Germinal center (tissue), 1 donor: ENCODE results near the gene IP6K1.

Experiments
- DNase-seq: peaks from one replicate; pipeline ENCODE4 v3.0.0; 2012; ENCODE audit warnings: mixed read lengths, low spot score

Gene IP6K1

DNA sequence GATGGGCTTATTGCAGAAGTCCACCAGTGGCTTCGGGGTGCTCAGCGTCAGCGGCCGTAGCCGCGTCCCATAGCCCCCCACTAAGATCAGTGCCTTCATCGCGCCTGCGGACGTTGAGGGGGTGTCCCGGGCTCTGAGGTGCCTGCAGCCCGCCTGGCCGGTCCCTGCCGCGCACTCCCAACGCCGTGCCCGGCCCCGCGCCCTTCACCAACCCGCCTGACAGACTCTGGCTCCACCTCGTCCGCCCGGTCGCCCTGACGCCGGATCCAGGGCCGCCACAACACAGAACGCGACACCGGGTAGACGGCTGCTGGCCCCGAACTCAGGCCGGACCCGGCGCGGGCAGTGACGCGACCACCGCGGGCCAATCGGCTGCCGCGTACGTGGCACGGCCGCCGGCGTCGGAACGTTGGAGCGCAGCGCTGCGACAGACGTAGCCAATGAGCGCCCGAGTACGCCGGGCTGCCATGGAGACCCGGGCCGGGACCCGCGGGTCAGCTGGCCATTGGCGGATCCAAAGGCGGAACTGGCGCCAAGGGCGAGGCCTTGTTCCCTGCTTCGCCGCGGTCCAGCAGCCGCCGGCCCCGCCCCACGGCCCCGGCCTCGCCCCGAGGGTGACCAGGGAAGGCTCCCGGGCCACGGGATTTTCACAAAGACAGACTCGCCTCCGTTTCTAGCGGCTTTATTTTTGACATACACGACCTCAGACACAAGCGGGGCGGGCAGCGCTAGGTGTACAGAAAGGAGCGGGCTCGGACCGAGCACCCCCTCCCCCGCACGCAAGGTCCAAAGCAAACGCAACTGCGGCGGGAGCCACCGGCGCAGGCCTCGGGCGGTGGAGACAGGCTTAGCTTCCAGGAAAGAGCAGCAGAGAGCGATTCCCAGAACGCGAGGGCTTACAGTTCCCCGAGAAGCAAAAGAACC lies 62.5 kb downstream of the IP6K1 start, which contains the start of gene GMPPB:
Gene GMPPB, minus strand, starts transcription at position 324 of the 924 bp plus-strand sequence. Its CDS starts 225 bp downstream, at position 99.
- DNase-seq = peak; percentile 98

DNA sequence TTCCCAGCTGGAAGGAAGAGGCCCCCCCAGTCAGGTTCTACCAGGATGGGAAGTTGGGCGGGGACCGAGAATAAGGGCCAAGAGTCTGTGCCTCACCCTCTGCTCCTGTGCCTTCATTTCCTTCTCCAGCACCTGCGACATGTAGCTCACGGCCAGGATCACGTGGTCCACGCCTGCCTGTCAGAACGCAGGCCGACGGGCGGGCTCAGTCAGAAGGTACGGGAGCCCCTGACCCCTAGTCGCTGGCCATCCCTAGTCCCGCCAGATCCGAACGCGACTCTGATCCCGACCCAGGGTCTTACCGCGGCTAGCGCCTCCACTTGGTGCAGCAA lies 63.1 kb downstream of the IP6K1 start:
- peak; percentile 65 for DNase-seq

DNA sequence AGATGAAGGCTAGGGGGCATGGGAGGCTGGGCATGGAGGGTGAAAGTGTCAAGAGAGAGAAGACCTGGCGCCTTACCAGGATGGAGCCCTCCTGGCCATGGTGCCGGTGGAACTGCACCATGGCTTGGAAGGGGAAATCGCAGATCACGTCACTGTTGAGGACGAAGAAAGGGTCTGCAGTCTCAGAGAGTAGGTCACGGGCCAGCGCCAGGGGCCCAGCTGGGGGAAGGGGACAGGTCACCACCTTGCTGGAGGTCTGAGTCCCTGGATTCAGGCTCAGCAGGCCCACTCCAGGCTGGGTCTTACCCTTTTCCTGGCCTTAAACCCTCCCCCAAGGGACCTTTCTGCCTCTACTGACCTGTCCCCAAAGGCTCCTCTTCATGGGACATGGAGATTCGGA lies 63.4 kb downstream of the IP6K1 start:
- DNase-seq = no peak

DNA sequence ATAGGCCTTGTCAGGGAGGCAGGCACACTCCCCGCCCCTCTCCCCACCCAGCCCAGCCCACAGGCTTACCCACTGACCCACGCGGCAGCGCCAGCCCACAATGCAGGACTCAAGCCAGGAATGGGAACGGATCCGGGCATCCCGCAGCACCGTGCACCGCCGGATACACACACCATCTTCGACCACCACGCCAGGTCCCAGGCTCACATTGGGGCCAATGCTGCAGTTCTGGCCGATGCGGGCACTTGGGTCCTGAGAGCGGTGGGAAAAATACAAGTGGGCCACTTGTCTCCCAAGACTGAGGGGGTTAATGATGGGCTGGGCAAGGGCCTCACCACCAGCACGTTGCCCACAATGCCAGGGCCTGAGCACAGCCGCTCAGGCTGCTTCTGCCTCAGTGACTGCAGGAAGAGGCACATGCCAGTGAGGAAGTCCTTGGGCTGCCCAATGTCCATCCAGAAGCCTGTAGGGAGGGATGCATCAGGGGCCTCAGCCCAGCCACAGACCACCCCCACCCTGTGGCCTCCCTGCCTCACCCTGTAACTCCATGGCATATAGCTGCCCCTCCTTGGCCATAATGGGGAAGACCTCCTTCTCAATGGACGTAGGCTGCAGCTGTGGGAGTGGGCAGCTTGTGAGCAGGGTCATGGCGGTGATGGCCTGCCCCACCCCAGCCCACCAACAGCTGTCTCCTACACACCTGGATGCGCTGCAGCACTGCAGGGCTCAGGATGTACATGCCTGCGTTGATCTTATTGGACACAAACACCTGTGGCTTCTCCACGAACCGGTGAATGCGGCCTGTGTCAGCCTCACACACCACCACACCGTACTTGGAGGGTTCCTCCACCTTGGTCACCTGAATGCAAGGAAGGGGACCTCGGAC lies 64.2 kb downstream of the IP6K1 start:
- no peak for DNase-seq

DNA sequence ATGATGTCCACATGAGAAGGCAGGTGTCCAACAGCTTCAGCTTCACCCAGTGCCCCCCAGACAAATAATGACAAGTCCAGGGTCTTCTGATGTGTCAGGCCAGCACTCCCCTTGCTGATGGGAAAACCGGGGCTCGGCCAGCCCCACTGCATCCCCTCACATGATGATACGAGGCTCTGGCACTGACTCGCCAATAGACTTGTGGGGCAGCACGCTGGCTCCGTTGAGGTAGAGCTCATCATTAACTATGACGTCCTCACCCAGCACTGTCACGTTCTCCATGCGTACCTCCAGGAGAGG lies 64.8 kb downstream of the IP6K1 start:
- no peak for DNase-seq

DNA sequence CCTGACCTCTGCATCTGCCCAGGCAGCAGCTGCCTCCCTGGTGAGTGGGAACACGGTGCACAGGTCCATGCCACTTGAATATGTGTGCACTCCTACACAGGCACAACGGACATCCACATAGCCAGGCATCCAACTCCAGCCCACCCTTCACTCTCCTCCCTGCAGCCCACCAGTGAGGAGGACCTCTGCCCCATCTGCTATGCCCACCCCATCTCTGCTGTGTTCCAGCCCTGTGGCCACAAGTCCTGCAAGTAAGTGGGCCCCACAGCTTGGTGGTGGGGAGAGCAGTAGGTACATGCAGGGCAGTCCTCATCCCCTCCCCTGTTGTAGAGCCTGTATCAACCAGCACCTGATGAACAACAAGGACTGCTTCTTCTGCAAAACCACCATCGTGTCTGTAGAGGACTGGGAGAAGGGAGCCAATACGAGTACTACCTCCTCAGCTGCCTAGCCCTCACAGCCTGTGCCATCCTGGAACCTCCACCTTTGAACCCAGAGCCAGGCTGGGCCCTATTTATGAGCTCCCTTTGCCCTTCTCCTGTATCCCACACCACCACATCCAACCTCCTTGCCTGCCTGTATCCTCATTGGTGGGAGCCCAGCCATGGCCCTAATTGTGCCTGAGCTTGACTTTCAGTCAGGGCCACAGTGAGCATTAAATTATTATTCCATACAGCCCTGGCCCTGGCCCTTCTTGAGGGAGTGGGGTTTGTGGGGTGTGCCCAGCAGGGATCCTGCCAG lies 65.3 kb downstream of the IP6K1 start:
- no peak for DNase-seq

DNA sequence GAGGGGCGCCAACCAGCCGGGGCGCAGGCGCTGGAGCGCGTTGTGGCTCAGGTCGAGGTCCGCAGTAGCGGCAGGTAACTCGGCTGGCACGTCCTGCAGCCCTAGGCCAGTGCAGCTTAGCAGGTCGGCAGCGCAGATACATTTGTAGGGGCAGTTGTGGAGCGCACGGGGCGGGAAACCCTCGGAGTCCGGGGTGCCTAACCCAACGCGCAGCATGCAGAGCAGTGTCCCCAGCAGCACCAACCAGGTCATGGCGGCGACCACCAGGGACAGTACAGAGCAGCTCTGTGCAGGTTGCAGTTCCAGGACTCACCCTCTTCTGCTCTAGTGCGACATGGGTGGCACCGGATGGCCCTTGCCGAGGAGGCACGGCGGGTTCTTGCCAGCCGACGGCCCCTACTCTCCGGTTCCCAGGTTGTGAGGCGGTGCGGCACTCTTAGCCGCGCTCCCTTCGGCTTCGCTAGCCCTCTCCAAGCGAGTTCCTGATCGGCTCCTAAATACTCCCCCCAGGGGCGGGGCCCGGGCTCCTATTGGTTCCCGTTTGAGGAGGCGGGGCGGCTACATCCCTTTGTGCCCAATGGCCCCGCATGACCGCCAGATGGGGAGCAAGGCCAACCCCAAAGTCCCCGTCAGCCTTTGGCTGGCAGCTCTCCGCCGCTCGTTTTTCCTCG lies 67.0 kb downstream of the IP6K1 start, which contains the start of gene AMIGO3:
Gene AMIGO3, minus strand, starts transcription at position 471 of the 671 bp plus-strand sequence. Its CDS starts 219 bp downstream, at position 252.
- peak; percentile 96 for DNase-seq

DNA sequence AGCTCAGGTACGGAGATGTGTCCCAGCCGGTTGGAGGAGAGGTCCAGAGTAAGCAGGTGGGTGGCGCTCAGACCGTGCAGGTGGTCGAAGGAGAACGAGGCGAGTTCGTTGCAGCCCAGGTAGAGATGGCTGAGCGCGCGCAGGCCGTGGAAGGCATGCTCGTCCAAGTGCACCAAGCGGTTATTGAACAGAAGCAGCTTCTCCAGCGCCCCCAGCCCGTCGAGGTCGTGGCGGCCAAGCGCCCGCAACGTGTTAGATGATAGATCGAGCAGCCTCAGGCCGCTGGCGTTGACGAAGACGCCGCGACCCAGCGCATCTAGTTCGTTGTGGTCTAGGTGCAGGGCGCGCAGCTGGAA lies 67.5 kb downstream of the IP6K1 start:
- no peak for DNase-seq

DNA sequence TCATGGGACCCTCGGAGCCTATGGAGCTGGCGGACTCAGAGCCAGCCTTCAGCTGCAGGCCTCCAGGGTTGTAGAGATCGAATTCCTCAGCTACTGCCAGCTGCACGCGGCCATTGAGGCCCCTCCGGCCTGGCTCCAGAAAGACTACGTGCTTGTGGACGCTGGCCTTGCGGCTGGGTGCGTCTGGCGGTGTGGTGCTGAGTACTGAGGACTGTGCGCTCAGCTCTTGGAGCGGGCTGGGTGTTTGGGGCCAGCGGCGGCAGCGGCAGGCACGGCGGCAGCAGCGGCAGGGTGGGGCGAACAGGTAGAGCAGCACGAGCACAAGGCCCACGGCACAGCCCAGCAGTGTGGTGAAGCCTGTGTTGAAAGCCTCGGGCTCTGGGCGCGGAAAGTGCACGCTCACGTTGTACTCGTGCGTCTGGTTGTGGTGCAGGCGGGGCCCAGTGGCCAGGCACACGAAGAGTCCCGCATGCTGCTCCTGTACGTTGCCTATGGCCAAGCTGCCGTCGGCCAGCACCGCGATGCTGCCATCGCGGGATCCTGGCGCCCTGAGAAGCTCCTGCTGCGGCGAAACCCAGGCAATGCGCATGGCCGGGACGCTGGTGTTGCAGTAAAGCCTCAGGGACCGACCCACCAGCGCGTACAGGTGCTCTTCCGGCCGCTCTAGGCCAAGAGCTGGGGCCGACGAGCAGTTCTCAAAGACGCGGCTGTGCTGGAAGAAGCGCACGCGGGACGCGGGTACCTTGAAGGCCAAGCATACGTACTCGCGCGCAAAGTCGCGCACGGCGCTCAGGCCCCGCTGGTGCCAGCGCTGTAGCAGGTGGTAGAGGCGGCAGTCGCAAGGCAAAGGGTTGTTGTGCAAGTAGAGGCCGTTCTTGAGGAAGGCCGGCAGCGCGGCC lies 68.1 kb downstream of the IP6K1 start:
- DNase-seq = no peak

DNA sequence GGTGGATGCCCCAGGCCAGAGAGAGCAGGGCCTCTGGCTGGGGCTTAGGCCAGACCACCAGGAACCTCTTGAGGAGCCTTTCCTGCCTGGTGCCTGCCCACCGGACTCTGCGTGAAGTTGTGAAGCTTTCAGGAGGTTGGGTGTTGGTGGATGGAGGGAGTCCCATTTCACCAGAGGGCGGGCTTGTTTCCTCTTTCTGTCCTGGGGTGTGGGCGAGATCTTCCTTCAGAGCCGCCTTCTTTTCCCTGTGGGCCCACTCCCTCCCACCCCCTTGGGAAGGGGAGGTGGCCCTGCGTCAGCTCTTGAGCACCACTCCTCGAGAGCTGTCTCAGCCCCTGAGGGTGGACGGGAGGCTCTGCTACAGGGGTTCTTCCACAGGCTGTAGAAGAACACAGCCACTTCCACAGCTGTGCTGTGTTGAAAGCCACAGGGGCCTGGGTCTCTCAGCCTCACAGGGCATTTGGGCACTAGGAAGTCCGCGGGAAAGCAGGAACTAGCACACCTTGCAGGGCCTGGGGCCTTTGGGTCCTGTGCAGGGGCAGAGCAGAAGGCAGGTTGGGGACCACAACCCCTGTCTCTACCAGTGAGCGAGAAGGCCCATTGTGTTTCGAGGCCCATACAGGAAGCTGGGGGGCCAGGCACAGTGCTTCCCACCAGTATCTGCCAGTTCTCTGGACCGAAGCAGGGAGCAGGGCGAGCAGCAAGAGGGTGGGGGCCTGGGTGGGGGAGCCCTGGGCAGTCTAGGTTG lies 69.0 kb downstream of the IP6K1 start:
- DNase-seq = no peak

DNA sequence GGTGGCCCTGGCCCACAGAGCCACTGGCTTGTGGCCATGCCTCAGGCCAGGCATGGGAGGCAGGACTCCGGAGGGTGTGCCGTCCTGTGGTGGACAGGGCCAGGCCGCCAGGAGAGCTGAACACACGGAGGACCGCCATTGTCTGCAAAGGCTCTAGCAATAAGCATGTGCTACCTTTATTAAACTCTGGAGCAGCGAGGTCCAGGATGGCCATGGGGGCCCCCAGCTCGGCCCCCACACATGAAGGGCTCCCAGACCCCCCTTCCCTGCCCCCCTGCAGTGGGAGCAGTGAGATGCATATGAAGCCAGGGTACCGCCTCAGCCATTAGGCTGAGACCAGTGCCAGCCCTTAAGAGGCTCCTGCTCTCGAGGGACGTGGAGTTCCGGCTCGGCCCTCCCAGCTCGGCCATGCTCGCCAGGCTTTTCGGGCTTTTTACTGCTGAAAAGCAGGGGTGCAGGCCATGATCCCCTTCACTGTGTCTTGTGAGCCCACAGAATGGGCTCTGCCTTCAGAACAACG lies 69.6 kb downstream of the IP6K1 start:
- DNase-seq = no peak

DNA sequence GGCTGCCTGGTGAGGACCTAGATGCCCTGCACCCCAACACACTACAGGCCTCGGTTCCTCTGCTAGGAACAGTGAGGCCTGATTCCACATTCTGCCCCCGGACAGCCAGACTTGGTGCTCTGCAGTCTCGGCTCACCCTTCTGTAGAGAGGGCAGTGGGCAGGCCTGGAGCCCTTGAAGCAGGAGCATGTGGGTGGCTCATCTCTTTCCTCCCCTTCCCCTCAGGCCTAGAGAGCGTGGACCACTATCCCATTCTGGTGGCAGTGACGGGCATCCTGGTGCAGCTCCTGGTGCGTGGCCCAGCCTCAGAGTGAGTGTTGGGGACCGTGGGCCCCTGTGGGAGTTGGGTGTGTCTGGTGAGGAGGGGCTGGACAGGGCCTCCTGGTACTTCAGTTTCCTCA lies 70.2 kb downstream of the IP6K1 start:
- no peak for DNase-seq

DNA sequence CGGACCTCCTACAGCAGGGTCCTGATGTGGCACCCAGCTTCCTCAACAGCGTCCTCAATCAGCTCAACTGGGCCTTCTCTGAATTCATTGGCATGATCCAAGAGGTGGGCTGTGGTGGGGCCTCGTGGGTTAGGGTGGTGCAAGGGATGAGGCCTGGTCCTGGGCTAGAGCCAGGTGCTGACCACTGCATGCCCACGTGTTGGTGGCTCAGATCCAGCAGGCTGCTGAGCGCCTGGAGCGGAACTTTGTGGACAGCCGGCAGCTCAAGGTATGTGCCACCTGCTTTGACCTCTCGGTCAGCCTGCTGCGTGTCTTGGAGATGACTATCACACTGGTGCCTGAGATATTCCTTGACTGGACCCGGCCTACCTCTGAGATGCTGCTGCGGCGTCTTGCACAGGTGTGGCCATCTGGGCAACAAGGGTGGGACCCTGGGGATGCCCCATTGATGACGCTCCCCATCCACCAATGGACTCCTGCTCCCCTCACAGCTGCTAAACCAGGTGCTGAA lies 70.7 kb downstream of the IP6K1 start:
- no peak for DNase-seq

DNA sequence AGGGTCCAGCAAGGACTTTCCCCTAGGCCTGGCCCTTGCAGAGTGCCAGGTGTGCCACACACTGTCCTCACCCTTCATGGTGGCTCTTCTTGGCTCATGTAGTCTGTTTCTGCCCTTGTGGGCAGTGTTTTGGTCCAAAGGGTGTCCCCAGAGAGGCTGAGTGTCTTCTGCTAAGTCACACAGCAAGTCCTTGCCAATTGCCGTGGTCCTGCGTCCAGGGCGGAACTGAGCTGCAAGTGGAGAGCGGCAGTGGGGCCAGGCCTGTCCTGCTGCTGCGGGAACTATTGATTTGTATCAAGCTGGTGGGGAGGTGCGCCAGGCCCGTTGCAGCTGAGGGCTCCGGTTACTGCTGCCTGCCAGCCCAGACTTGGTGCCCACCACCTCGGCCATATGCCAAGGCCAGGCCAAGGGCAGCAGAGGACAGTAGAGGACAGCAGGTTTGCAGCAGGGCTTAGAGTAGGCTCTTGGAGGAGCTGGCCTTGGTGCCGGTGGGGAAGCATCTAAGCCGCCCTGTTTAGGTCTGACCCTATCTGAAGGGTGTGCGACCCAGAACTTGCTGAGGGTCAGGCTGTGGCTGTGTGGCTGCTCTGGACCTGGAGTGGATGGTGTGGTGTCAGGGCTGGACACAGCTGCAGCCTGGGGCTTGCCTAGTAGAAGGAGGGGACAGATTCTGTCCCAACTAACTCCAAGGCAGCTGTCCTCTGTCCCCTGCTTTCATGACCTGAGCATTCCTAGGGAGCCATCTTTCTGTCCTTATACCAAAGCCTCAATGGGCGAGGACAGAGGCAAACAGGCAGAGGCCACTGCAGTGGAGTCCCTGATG lies 71.4 kb downstream of the IP6K1 start:
- DNase-seq = no peak

DNA sequence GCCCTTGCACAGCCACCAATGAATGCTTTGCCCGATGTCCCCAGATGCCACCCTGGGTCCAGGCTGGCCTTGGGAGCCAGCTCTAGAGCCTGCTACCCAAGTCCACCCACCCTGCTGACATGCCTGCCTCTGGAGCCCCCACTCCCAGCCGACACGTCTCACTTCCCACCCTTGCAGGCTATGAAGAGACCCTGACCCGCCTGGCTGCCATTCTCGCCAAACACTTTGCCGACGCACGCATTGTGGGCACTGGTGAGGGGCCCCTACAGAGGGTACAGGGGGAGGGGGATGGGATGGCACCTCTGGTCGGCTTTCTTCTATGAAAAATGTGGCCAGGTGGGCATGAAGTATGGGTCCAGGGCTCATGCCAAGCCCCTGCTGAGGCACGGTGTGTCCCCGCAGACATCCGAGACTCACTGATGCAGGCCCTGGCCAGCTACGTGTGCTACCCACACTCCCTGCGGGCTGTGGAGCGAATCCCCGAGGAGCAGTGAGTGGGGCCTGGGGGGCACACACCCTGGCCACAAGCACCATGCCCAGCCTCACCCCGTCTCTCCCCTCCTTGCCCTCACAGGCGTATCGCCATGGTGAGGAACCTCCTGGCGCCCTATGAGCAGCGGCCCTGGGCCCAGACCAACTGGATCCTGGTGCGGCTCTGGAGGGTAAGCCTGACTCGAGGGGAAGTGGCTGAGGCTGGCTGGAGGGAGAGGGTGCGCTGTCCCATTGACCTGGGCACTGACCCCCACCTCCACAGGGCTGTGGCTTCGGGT lies 72.8 kb downstream of the IP6K1 start:
- no peak for DNase-seq

DNA sequence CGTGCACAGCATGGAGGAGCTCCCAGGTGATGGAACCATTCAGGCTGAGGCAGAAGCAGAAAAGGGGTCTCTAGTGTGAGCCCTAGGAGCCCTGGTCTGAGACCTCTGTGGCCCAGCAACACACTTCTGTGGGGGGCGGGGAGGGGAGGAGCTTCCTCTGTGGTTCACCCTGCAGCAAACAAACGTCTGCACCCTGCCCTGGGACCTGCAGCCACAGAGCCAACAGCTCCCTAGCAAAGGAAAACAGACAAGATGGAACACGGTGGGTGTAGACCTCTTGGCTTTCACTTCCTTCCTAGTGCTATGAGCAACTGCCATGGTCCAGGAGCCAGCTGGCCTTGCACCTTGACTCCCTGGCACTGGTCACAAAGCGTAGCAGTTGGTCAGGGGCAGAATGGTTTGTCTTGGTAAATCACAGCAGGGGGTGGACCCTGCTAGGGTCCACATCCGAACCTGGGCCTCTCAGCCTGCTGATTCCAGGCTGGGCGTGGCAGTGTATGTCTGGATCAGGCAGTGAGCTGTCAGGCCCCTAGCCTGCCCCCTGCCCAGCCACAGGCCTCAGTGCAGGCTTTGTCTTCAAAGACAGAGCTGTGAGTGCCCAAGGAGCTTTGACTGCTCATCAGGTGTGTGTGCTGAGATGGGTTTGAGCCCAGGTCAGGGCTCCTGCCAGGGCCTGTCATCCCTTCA lies 73.6 kb downstream of the IP6K1 start:
- DNase-seq = no peak

DNA sequence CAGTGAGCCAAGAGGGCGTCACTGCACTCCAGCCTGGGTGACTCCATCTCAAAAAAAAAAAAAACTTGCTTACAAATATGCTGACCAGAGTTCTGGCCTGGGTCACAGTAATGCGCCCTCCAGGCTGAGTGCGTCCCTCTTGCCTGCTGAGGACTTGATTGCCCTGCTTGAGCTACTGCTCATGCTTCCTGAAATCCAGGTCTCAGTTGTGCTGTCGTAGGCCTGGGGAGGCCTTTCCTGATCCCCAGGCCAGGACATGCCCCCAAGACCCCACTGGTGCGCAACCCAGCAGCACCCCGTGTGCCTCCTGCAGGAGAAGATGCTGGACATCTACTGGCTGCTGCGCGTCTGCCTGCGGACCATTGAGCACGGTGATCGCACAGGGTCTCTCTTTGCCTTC lies 74.2 kb downstream of the IP6K1 start:
- no peak for DNase-seq
